Kidney (tissue), 14 donors: ENCODE results near the gene NDUFAF2. TPM values are rescaled to one million over a fixed set of nuclear protein-coding genes. Genes with fewer than 3 reads are reported as not detected.

ENCODE experiments used
- DNase-seq, 5 donors: peaks; one replicate each; pipeline ENCODE4 v3.0.0-alpha.2; 2013 to 2020
- FAIRE-seq: peaks from 2 replicates; lab custom pipeline; 2012; peaks lifted over from hg19 to GRCh38; lab: Jason Lieb, UNC
- H3K27ac ChIP-seq, 2 donors: one replicate each; pipeline ENCODE4 v1.7.0; 2013; ENCODE audit warnings: low read depth in 2 of 2, low read length in 2 of 2, inconsistent platforms in 1 of 2
- H3K27me3 ChIP-seq: one replicate; pipeline ENCODE4 v1.7.1; 2013; ENCODE audit warnings: low read length, inconsistent platforms; ENCODE audit not compliant: control insufficient read depth, insufficient read depth
- H3K36me3 ChIP-seq, 3 donors: one replicate each; pipeline versions ENCODE4 v1.7.0 to v1.7.1; 2013; ENCODE audit warnings: low read length in 3 of 3, control low read depth in 1 of 3, inconsistent platforms in 1 of 3; ENCODE audit not compliant: insufficient read depth in 3 of 3, control insufficient read depth in 2 of 3
- H3K4me1 ChIP-seq, 3 donors: one replicate each; pipeline versions ENCODE4 v1.7.0 to v1.7.1; 2013; ENCODE audit warnings: low read length in 3 of 3, inconsistent platforms in 1 of 3, low read depth in 1 of 3; ENCODE audit not compliant: control insufficient read depth in 2 of 3, insufficient read depth in 2 of 3
- H3K4me3 ChIP-seq, 3 donors: one replicate each; pipeline versions ENCODE4 v1.7.0 to v1.8.1; 2013; ENCODE audit warnings: low read length in 3 of 3, control low read depth in 1 of 3, inconsistent platforms in 1 of 3
- H3K9ac ChIP-seq, 3 donors: one replicate each; pipeline versions ENCODE4 v1.7.0 to v1.7.1; 2013; ENCODE audit warnings: low read length in 3 of 3, control low read depth in 1 of 3, inconsistent platforms in 1 of 3
- H3K9me3 ChIP-seq, 3 donors: one replicate each; pipeline versions ENCODE4 v1.7.0 to v1.7.1; 2013; ENCODE audit warnings: low read length in 3 of 3, control low read depth in 1 of 3, inconsistent platforms in 1 of 3; ENCODE audit not compliant: control insufficient read depth in 2 of 3, insufficient read depth in 1 of 3
- CTCF ChIP-seq: IDR thresholded peaks from 3 replicates; pipeline ENCODE4 v1.5.1; 2012; ENCODE audit warnings: mild to moderate bottlenecking, moderate library complexity, borderline replicate concordance; ENCODE audit not compliant: insufficient read depth; ENCODE audit errors: extremely low read depth
- intact Hi-C: fragments of 100-400 bp; cut with DNase I; formaldehyde crosslinking; loops from one replicate; pipeline ENCODE4 v1.11.1; 2022
- polyA plus RNA-seq: library from polyadenylated mRNA; stranded (reverse); fragments of 350-450 nt; fragmentation: Illumina TruSeq; extraction: RNeasy Lipid Tissue Mini Kit (QIAGEN cat#74804); gene quantifications from one replicate; pipeline ENCODE4 v1.2.3, GENCODE V29; 2014; ENCODE audit warnings: low read depth, low replicate concordance; ENCODE audit not compliant: insufficient read depth
- total RNA-seq: library from RNA; stranded (reverse); fragmentation: NEBNext Ultra II Directional; extraction: Animal tissue kit (Norgen Biotek cat#: 25700); gene quantifications from one replicate; pipeline ENCODE4 v1.2.1, GENCODE V29; 2021
- donor health status: control.
- donor health status: control.
- donor health status: control.
- donor health status: control.
- donor health status: control.
- donor health status: DM: yes; HTN: yes; CAD: no.
- donor health status: Normal renal cell carcinoma (clear cell type).

The NDUFAF2 gene
- total and polyA plus RNA-seq, 2 donors from 2014 or later = 23.7 to 47.5 TPM

- H3K27ac ChIP-seq = no peak overlapping the region
- intact Hi-C loops = no loop called here
- no peak overlapping the region for H3K4me3 ChIP-seq
- FAIRE-seq (no peak), DNase-seq (no peak)
- H3K36me3 ChIP-seq = no peaks in the 10 kb centered on the region
- H3K27me3 ChIP-seq = no peaks in the 10 kb centered on the region
- no peaks in the 10 kb centered on the region for H3K9me3 ChIP-seq
- H3K4me1 ChIP-seq = no peaks in the 10 kb centered on the region
- no peak overlapping the region for H3K9ac ChIP-seq
- TF ChIP-seq CTCF = no peak
These were observed 153.4 kb downstream of the NDUFAF2 start for GRCh38 chr5:61098251-61098995.

- intact Hi-C loops = no loop called here
These were observed 155.4 kb downstream of the NDUFAF2 start for GRCh38 chr5:61100437-61100836.

DNA sequence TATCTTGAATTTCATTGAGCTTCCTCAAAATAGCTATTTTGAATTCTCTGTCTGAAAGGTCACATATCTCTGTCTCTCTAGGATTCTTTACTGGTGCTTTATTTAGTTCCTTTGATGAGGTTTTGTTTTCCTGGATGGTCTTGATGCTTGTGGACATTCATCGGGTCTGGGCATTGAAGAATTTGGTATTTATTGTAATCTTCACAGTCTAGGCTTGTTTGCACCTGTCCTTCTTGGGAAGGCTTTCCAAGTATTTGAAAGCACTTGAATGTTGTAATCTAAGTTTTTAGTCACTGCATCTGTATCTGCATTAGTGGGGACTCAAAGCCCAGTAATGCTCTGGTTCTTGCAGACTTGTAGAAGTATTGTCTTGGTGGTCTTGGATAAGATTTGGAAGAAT, 169.4 kb downstream of the NDUFAF2 start:
- Histone ChIP-seq H3K9me3 (no peaks in the 10 kb centered on the region), H3K27me3 (no peaks in the 10 kb centered on the region), H3K4me1 (no peaks in the 10 kb centered on the region), H3K27ac (no peak overlapping the region), H3K9ac (no peak overlapping the region), H3K36me3 (no peaks in the 10 kb centered on the region), H3K4me3 (no peak overlapping the region)
- intact Hi-C loops = no loop called here
- TF ChIP-seq CTCF = no peak
- DNase-seq (no peak), FAIRE-seq (no peak)

More at GRCh38 chr5:61100437-61100836, 155.4 kb downstream of the NDUFAF2 start:
- Histone ChIP-seq H3K27ac (no peak overlapping the region), H3K4me3 (no peak overlapping the region), H3K27me3 (no peaks in the 10 kb centered on the region), H3K4me1 (no peaks in the 10 kb centered on the region), H3K9me3 (no peaks in the 10 kb centered on the region), H3K36me3 (no peaks in the 10 kb centered on the region), H3K9ac (no peak overlapping the region)
- no peak for DNase-seq
- no peak for TF ChIP-seq CTCF
- FAIRE-seq = no peak
